Stimulated activated CD8-positive, alpha-beta memory T cell treated with anti-CD3 and anti-CD28 coated beads, Interleukin-4, amount 100 ng/mL, for 4 hours (primary cell): ENCODE data around the gene FCN3.

ENCODE experiments used
- DNase-seq, 2 donors: peaks; one replicate each; pipeline ENCODE4 v3.0.0-alpha.2; 2020; ENCODE audit warnings: low read depth in 2 of 2, low spot score in 1 of 2

Gene FCN3

DNA sequence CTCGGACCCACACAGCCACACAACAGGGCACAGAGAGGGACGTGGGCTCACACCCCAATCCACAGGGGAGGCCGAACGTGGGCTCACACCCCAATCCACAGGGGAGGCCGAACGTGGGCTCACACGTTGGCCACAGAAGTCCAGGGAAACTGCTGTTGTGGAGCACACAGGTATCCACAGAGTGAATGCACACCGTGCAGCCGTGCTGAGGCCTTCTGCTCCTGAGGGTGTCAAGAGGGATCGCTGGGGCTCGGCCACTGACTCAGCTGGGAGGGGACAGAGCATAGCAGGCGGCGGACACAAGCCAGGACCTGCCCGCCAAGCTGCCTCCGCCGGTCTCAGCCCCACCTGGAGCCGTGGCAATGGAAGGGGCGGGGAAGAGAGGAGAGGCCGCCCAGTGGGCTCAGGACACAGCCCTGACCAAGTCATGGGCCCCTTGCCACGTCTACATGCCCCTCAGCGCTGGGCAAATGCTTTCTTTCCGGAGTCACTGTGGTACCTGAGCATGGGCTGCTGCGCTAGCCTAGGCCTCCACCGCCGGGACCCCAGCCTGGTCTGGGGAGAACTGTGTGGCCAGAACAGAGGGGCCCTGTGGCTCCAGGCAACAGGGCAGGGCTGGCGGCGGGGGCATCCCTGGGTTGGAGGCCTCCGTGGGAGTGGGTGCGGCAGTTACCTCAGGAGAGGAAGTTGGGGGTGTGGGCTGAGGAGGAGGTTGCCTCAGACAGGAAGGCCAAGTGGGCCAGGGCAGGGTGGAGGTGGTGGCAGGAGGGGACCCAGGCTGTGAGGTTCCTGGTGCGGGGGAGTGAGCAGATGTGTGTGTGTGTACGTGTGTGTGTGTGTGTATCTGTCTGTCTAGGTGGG lies 31.6 kb downstream of the FCN3 start:
- peak; percentile 53 to 76 for DNase-seq

- no peak for DNase-seq
Observed at GRCh38 chr1:27342391-27342777, 32.2 kb downstream of the FCN3 start.

- DNase-seq = peak in 1 of 2 donors; percentile 38
Observed at GRCh38 chr1:27341525-27342252, 32.9 kb downstream of the FCN3 start, which contains the start of gene SYTL1. Gene SYTL1 (plus strand): TSS chr1:27342022. CDS start chr1:27345335, 3,313 bp downstream.

DNA sequence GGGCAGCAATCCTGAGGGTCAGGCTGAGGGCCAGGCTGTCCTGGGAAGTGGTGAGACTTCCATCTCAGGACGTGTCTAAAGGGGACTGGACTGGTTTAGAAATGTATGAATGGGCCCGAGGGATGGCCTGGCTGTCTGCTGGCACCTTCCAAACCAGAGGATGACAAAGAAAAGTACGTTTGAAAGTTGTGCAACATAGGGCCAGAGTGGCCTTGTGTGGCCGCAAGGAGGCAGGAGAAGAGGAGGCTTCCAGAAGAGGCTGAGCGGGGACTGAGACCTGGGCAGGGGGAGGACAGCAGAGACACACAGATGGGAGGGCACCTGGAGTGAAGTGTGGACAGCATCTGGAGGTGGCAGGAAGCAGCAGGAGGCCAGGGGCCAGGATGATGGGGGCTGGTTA lies 35.4 kb downstream of the FCN3 start:
- no peak for DNase-seq

DNA sequence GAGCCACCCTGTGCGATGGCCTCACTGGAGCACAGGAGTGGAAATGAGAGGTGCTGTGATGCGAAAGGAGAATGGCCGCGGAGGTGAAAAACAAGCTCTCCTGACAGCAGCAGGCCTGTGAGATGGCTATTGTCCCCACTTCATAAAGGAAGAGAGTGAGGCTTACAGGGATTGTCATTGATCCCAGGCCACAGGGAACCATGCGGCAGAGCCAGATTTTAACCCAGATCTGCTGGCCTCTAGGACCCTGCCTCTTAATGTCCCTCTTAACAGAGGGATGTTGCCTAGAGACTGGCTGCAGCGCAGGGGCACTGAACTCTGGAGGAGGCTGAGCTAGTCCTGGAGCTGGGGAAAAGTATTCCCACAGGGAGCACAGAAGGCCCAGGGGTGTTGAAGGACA lies 35.9 kb downstream of the FCN3 start:
- DNase-seq = no peak

GRCh38 chr1:27336756-27337155 lies 37.9 kb downstream of the FCN3 start:
- no peak for DNase-seq

DNA sequence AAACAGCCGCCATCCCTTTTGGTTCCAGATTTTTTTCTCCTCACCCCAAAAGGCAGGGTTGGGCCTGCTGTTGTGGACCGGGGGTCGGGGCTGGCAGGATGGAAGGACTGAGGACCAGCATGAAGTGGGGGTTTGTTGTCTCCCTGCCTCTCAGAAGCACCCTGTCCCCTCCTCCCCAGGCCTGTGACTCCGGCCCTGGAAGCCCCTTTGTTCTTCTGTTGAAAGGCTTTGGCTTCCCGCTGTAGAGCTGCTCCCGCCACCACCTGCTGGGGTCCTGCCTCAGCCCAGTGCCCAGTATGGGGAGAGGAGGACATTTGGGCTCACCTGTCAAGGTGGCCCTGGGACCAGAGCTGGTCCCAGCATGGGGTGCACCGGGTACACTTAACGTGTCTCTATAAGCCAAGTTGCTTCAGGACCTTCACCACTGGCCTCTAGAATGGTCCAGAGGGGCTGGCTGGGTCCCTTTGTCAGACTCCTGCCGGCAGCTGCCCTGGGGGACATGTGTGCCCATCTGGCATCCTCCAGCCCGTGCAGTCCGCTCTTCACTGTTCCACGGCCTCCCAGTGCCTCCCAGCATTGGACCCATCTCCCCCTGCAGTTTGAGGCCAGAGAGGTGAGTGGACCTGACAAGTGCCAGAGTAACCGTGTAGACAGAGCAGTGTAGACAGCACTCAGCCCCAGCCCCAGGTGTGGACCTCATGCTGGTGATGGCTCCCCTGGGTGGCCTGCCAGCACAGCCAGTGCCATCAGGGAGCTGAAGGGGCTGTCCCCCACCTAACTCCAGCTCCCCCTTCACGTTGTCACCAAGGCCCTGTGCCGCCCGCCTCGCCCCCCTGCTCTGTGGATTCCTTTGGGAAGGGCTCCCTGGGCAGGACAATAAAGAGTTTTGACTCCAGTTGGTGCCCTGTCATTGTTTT lies 38.9 kb downstream of the FCN3 start:
- no peak for DNase-seq

GRCh38 chr1:27333717-27334279 lies 40.8 kb downstream of the FCN3 start:
- DNase-seq = no peak

DNA sequence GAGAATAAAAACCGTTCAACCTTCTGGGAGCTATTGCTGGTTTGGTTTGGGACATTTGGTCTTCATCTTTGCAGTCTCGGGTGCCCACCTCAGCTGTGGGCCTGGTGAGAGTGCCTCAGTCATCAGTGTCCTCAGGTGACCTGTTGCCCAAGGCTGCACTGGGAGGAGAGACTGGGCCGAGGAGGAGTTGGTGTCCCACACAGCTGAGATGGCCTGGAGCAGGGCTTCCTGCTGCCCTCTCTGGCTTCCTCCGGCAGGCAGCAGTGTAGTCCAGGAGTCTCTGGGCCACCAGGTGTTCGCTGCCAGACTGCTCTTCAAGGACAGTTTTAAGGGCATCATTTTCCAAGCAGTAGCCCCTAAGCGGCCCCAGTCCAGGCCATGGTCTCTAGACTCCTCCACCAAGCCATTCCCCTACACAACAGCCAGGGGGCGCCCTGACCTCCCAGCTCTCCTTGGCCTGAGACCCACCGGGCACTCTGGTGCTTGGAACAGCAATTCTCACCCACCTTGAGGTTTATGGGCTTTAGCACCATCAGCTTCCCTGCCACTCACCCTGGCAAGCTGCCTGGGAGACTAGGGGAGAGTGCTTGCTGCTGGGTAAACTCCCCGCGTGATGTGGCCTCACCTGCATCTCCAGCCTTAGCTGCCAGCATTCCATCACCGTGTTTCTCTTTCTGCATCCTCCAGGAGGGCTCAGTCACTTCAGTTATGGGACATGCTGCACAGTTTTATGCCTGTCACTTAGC lies 41.9 kb downstream of the FCN3 start:
- peak in 1 of 2 donors; percentile 17 for DNase-seq

- DNase-seq = no peak
Observed at GRCh38 chr1:27331922-27332321, 42.7 kb downstream of the FCN3 start.

DNA sequence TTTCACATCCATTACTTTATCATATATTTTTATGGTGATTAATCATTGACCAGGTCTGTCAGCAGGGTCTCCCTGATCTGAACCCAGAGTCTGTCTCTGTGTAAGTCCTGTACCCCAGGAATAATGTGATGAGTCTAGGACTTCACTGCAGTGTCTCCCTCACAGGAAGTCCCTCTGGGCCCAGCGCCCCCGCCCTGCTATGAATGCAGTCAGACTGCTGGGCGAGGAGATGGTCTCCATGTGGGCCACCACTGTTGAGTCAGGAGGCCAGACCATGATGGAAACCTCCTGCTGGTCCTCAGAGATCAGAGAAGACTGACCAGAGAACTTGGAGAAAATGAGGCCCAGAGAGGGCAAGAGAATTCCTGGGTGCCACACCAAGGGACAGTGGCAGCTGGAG lies 43.2 kb downstream of the FCN3 start:
- DNase-seq = no peak

- no peak for DNase-seq
Observed at GRCh38 chr1:27330786-27331185, 43.8 kb downstream of the FCN3 start.

- no peak for DNase-seq
Observed at GRCh38 chr1:27327964-27328363, 46.7 kb downstream of the FCN3 start.

GRCh38 chr1:27325286-27325685 lies 49.3 kb downstream of the FCN3 start:
- no peak for DNase-seq

- DNase-seq = no peak
Observed at GRCh38 chr1:27322569-27323240, 51.9 kb downstream of the FCN3 start.

DNA sequence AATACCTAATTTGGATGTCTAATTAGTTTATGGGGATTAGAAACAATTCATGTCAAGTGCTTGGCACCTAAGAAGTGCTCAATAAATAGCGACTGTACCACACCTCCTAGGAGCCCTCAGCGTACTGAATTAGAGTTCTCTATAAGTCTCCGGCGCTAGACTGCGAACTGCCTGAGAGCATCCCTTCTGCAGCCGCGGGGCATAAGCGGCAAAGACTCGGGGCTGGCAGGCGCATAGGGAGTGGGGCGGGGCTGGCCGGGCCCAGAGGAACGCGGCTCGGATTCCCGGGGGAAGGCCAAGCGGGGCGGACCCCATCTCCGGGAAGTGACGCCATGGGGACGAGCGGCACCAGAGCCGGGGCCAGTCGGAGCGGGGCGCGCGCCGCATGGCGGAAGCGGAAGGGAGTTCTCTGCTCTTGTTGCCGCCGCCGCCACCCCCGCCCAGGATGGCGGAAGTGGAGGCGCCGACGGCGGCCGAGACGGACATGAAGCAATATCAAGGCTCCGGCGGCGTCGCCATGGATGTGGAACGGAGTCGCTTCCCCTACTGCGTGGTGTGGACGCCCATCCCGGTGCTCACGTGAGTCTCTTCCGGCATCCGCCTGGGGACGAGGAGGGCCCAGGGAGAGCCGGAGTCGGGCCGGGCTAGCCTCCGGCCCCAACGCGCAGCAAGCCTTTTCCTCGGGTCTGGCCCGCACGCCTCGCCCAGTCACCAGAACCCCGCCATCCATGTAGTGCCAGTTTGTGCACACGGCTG lies 52.6 kb downstream of the FCN3 start, which contains the start of gene TMEM222:
Gene TMEM222 (plus strand): TSS at position 351 of the 756 bp plus-strand sequence. CDS start 35 bp downstream, at position 386.
- peak; percentile 94 for DNase-seq
